ENCODE measurements around the gene PDE4D.
A peak's percentile ranks its signal among the peaks of the same experiment; 100 is the strongest.

The PDE4D gene

DNA sequence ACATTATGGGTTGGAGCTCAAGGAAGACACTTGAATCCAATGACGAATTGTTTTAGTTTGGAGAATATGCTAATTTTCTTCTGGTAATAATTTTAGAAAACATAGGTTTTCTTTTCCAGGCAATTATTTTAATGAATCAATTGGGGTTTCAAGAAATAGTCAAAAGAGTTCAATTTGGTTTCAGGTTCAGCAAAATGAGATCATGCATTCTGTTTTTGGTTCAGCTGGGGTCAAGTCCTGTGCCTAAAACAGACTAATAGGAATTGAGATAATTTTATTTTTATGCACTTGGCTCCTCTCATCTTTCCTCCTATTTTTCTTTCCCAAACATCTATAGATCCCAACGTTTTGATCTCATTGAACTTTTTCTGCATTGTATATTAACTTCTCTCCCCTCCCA is 713.8 kb downstream of the PDE4D start:
- DNase-seq (ENCODE audit: low read depth in 2 of 2), result no peak

DNA sequence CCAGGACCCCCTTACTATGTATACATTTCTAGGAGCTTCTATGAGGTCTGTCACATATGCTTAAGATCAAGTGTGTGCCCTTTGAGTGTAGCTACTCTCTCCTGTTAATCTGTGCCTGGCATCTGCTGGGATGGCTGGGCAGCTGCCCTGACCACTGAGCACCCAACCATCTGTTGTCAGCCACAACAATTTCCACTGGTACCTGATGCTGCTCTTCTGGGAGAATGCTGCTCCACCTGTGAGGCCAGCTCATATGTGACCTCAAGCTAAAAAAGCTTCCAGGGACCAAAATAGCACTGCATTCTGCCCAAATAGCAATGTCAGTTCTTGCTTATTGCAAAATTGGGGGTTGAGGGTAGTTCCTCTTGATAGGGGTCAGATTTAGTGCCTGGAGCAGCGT is 715.0 kb downstream of the PDE4D start:
- no peak for DNase-seq (ENCODE audit: low read depth in 2 of 2)

DNA sequence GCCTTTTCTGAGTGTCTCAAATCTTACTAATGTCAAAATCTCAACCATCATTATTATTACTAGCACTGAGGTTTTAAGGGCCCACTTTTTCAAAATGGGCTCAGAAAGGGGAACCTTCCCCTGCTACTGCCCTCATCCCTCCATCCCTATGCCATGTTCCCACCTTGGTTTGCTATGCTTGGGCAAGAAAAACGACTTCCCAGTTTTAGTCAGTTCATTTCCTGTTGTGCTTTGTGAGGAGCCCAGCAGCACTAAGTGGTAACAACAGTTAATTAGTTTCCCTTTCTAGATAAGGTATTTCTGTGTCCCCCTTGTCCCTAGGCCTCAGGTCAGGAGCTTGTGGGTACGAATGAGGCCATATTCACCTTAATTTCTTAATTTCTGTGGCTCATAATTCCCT is 715.5 kb downstream of the PDE4D start:
- no peak for DNase-seq (ENCODE audit: low read depth in 2 of 2)

DNA sequence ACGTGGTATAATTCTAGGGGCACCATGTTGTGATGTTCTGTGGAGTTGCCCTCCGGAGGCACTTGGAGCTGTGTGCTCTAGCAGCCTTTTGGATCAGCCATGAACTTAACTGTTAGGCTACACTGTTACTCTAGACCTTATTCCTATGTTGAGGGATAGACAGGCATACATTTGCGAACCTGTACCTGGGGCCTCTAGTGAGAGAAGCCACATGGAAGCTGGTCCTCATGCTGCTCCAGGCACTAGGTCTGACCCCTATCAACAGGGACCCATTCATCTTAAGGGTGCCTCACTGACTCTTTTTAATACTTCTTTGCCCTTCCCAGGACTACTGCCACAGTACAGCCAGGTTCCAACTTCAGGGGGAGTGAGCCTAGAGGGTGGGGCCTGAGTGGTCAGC is 715.9 kb downstream of the PDE4D start:
- no peak for DNase-seq (ENCODE audit: low read depth in 2 of 2)

DNA sequence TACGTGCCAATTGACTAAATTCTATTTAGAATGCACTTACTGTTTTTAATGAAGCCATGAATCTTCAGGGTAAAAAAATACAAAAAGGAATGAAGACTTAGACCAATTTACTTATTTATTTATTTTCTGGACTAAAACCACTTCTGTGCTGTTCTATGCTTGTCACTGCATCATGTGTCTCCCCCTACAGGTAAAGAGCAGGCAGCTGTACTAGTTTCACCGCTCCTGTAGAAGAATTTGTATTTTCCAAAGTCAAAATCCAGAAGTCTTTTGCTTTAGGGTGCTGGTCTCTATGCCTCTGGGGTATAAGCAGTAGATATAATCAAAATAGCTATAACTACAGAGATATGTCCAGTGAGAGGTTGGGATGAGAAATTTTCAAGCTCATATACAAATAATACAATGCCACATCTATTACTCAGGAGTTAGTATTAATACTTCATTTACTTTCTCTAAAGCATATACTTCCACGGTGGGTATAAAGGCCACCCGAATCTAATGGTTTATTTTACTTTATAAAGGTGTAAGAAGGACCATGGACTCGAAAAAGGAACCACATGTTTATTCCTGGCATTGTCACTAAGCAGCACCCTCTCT is 719.2 kb downstream of the PDE4D start:
- peak in 1 of 2 donors; percentile 3 for DNase-seq (ENCODE audit: low read depth in 2 of 2)

DNA sequence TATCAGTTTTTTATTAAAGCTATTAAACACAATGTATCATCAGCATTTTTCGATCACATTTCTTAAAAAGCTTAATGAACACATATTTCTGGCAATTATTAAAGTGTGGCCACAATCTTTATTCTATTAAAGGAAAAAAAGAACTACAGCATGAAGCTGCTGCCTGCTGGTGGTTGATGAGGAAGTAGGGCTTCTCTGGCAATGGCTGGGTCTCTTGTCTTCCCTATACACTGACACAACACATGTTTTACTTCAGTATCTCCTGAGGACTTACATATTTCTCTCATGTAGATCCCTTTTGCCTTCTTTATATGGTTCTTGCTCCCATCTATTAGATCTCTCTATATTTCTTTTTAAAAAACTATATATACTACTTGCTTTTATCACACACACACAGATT is 719.9 kb downstream of the PDE4D start:
- DNase-seq (ENCODE audit: low read depth in 2 of 2), result no peak

DNA sequence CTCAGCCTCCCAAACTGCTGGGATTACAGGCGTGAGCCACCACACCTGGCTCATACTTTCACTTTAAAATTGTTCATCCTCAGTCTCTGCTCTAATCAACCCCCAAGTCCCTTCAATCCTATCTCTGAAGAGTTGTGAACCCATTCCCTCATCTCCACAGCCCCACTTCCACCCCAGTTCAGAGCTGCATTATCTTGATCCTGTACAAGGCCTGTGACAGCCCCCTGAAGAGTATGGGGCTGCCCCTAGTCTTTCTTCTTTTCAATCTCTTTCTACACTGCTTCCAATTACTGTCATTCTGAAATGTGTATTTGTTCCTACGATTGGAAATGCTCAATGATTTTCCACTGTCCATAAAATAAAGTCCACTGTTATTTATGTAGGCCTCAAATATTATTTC is 722.4 kb downstream of the PDE4D start:
- no peak for DNase-seq (ENCODE audit: low read depth in 2 of 2)

DNA sequence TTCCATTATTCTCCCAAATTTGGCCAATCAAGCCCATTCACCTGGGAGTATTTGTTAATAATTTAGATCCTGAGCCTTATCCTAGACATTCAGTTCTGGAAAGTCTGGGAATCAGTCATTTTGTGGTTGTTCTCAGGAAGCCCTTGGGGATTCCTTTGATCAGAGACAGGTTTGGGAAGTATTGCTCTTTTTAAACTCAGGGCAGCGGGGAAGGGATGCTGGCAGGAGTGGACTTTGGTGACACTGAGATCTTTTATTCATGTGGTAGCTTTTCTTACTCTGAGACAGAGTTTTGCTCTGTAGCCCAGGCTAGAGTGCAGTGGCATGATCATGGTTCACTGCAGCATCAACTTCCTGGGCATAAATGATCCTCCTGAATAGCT is 723.8 kb downstream of the PDE4D start:
- no peak for DNase-seq (ENCODE audit: low read depth in 2 of 2)

DNA sequence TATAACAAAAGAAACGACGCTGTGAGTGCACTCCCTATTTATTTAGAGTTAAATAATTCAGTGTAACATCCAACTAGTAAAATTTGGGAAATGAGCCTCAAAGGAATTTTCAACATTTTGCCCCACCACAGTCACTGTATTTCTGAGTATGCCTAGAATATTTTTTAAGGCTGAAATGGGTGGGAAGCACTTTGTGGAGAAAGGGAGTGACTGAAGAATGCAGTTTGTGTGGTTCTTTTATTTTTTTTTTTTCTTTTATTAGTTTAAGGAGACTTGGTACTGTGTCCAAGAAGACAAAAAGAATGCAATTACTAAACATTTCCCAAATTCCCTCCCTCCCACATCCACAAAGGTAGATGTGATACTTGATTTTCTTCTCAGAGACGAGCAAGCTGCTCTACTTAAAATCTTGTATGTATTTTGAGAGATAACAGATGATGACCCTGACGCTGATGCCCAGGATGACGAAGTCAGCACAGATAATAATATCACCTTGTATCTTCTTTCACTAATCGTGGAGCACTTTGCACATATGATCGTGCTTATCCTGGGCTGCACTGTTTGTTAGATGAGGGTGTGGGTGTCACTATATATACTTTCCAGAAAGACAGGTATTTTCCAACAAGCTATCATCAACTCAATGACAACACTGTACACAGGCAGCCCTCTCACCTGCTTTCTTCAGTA is 724.3 kb downstream of the PDE4D start:
- DNase-seq (ENCODE audit: low read depth in 2 of 2), result no peak

DNA sequence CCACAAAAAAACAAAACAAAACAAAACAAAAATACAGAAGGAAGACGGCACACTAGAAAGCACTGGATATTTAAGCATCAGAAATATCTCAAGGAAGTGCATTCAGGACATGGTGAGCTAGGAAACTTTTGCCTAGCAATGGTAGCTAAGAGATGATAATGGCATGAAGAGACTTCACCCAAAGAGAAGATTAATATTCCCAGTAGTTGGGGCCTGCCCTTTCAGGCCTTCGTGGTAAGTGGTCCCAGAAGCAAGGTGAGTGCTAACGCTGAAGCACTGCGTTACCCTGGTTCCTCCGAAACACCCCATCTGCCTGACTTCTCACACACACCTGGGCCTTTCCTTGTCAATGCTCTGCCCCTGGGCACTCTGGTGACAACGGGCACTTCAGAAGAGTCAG is 725.5 kb downstream of the PDE4D start:
- DNase-seq (ENCODE audit: low read depth in 2 of 2), result no peak

DNA sequence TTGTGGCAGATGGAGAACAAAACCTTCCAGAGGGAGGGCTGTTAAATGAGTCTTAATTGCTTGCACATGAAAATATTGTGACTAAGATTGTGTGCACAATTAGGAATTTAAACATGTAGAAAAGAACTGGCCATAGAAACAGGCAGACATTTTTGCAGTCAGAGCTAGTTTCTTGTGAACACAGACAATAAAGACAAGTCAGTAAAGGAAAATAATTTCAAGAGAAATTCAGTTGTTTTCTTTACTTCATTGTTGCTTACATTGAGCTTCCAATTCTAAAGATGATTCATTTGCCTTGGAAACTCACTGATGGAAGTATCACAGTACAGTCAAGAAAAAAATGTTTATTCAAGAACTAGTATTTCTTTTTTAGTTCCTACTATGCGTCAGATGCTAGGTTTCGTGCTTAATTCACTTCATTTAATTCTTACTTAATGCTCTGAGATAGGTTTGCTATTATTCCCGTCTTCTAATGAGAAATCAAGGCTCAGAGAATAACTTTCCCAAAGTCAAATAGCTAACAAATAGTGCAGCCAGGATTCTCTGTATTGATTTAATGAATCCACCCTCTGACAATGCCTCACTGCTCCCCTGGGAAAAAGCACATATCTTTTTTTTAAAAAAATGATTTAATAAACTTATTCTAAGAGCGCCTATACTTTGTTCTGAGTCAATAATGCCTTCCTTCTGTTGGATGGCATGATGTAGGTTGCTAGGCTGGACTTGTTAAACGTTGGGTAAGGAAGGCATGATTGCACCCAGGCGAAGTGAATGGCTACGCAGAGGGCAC is 729.3 kb downstream of the PDE4D start:
- DNase-seq (ENCODE audit: low read depth in 2 of 2), result no peak

DNA sequence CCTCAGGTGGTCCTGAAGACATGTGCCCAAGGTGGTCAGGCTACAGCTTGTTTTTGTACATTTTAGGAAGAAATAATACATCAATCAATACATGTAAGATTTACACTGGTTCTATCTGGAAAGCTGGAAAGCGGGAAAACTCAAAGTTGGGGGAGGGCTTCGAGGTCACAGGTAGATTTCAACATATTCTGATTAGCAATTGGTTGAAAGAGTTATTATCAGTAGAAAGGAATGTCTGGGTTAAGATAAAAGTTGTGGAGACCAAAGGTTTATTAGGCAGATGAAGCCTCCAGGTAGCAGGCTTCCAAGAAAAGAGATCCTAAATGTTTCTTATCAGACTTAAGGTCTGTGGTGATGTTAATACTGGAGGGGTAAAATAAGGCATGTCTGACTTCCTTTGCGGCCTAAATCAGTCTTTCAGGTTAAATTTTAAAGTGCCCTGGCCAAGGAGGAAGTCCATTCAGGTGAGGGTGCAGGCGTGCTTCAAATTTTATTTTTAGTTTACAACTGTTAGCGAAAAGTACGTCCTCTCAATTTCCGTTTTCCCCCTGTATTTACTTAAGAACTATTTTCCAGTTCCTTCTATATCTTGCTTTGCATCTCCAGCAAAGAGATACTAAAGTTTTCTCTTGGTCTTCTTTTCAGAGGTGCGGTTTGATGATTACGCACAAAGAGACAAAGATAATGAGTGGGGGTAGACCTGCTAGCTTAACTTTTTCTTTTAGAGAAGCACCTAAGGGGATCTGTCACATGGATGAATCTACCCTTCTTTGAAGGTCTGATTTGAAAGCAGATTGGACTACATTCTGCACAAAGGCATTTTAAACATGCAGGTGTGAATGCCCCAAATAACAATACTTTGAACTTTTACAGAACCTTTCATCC is 732.1 kb downstream of the PDE4D start:
- DNase-seq (ENCODE audit: low read depth in 2 of 2), result no peak

DNA sequence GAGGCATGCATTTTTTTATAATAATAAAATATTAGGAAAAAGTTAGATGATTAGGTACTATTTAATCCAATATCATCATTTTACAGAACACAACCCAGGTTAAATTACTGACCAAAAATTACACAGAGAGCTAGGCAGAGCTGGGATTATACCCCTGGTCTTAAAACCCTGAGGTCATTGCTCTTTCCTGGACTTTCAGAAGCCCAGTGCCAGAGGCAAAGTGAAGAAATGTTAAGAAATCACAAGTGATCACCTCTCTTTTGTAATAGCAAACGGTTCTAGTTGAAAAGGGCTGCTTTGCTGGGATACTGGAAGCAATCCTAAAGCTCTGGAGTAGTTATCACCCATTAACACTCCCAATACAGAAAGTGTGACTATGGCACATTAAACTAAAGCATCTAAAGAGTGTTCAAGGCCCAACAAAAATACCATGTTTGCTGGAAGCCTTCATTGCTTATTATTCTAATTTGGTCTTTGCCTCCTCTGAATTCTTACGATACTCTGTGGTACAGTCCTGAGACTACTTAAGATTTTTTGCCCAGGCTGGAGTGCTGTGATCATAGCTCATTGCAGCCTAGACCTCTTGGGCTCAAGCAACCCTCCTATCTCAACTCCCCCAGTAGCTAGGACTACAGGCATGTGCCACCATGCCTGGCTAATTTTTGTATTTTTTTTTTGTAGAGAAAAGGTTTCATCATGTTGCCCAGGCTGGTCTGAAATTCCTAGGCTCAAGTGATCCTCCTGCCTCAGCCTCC is 734.7 kb downstream of the PDE4D start:
- DNase-seq (ENCODE audit: low read depth in 2 of 2), result no peak

DNA sequence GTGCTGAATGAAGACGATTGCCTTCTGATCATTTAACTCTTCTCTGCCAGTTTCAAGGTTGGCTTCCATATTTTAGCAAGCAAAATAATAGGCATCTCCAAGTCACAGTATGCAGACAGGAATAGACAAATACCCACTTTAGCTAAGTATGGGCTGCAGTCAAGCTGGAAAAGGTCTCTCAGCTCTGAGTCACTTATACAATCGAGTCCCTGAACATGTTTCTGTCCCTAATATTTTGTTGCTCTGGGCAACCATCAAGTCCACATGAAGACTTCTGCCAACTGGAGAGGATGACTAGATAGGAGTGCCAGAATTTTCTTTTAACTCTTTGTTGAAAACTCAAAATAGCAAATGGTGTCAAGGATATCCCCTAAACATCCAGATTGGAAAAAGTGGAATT is 735.4 kb downstream of the PDE4D start:
- no peak for DNase-seq (ENCODE audit: low read depth in 2 of 2)

DNA sequence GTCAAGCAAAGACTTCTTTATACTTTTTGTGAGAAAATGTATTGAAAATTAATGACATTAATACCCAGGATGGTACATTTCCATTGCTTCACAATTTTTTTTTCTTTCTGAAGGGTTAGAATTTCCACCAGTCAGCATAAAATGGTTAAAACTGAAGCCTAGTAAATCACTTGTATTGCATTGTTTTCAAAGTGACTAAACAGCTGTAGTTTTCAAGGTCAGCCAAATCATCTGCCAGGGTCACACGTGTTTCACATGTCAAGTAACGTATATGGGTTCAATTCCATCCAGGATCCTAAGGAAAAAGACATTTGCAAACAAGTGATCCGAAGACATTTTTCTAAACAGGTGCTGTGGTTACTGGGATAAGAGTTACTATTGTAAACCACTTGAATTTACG is 736.5 kb downstream of the PDE4D start:
- DNase-seq (ENCODE audit: low read depth in 2 of 2), result no peak

DNA sequence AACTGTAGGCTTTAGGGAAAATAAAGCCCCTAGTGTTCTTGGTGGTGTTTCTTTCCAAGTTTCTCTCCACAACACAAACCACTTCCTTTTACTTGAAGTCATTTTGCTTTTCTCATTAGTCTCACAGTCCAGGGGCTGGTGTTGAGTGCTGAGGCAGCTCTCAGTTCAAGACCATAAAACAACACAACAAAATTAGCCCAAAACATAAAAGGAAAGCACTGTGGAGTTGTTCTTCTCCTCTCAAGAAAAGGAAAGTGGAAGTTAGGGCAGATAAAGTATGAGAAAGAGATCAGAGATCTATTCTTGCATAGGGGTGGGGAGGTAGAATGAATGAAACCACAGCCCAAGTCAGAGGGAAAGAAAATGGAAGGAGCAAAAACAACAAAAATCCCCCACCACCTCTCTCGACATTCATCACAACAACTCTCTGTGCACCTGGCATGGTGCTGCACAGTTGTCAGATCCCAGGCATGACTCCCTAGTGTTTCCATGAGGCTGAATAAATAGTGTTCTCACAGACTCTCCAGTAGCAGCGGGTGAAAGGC is 740.8 kb downstream of the PDE4D start:
- no peak for DNase-seq (ENCODE audit: low read depth in 2 of 2)

DNA sequence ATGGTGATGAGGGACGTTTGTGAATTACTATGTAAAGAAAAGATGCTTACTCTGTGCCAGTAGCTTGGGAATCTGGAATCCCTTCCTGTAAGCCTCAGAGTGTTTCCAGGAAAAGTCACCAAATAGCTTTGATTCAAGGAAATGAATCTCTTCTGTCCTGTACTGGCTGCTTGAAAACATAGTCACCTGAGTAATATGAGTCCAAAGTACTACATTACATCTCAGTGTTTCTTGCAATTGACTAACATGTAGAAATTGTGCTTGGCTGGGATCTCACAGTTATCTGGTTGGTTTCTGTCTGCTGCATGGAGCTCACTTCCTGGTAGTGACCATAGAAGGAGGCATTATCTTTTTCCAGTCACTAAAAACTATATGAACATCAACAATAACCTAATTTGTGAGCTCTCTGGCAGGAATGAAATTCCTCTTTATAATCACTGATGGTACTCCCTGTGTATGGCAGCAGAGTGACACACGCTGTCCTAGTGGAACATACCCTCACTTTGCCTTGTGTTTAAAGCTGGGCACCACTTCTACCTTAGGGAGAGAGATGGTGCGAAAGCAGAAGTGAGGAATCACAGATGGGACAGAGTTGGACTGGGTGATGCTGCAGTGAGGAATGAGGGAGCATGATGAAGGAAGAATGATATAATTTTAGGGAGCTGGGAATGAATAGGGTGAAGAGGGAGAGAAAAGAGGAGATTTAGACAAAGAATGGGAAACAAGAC is 742.2 kb downstream of the PDE4D start:
- no peak for DNase-seq (ENCODE audit: low read depth in 2 of 2)

DNA sequence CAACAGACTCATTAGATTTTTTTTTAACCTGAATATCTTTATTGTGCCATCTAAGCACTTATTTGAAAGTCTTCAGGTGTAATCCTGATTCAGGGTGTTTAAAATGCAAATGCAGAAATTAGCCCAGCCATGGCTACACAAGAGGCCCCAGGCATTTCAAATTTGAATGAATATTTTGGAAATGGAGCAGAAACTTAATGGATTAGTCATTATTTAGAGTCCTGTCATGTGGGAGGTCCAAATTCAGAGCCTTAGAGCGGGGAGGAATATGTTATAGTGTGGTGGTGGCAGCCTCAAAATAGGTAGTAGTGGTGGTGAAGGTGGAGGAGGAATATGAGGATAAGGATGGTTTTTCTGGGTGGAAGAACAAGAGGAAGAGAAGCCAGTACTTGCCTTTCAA is 743.7 kb downstream of the PDE4D start:
- no peak for DNase-seq (ENCODE audit: low read depth in 2 of 2)

DNA sequence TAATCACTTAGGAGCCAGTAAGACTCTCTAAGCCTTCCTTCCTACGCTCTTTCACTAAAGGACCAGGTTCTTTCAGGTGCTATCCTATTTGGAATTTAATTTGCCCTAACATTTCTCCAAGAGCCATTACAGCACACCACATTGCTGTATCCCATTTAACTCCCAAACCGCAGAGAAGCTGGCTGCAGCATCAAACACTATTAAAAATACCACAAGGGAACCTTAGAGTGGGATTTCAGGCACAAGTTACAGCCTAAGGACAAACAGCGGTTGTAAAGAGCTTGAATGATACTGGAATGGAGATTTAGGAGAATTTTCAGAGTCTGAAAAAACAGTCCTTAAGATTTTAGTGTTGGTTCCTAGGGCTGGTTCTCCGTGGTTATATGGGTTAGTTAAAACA is 744.3 kb downstream of the PDE4D start:
- no peak for DNase-seq (ENCODE audit: low read depth in 2 of 2)

DNA sequence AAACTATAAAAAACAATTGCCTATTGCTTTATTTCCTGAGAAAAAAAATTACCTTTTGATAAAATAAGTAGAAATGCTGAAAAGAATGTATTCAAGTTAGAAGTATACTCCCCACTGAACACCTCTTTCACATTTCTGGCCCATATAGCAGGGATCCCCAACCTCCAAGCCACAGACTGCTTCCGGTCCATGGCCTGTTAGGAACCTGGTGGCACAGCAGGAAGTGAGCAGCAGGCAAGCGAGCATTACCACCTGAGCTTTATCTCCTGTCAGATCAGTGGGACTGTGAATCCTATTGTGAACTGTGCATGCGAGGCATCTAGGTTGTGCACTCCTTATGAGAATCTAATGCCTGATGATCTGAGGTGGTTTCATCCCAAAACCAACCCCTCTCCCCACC is 746.8 kb downstream of the PDE4D start:
- no peak for DNase-seq (ENCODE audit: low read depth in 2 of 2)

DNA sequence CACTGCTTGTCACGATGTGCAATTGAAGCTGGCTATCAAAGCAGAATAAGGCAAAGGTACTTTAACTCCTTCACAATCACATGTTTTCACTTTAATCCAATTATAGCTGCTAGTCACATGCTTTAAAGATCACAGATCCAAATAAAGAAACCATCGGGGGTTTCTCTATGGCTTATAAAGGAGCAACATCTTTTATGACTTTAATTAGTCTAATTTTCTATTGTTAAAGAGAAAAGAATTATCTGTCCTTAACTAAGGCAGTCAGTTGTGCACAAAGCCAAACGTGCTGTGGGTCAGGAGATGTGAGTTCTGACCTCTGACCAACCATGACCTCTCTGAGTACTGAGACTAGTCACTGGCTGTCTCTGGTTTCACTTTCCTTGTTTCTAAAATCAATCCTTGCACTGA is 749.6 kb downstream of the PDE4D start:
- no peak for DNase-seq (ENCODE audit: low read depth in 2 of 2)
